ENCODE measurements around the gene ITGAL.

ITGAL gene

GRCh38 chr16:30551781-30552180 is 79.2 kb downstream of the ITGAL start:
- no peak for TF ChIP-seq LEF1 (IDR thresholded peaks at IDR 0.05; ENCODE audit: borderline replicate concordance)
- no peak for TF ChIP-seq SP1 (IDR thresholded peaks at IDR 0.05)
- TF ChIP-seq BHLHE40 (IDR thresholded peaks at IDR 0.05; ENCODE audit: borderline replicate concordance): no peak
- no peak for TF ChIP-seq PKNOX1 (IDR thresholded peaks at IDR 0.05)
- ChIA-PET CTCF (no interaction called here), POLR2A (interaction anchor here (1.1 to 4.0 kb wide), 3 partner anchors 16 to 27 kb away, joined by 4 to 15 read pairs (median 7); partner anchors contain the start of gene ZNF688)
- no peak for DNase-seq (ENCODE audit: extremely low spot score)

GRCh38 chr16:30552956-30553355 is 80.4 kb downstream of the ITGAL start:
- ChIA-PET POLR2A (interaction anchor here (3.5 kb wide), 1 partner anchor 18 kb away, joined by 24 read pairs; the partner anchor contains the start of gene ZNF747), CTCF (no interaction called here)
- no peak for TF ChIP-seq LEF1 (IDR thresholded peaks at IDR 0.05; ENCODE audit: borderline replicate concordance)
- no peak for TF ChIP-seq ARNT (IDR thresholded peaks at IDR 0.05)
- no peak for TF ChIP-seq TARDBP (IDR thresholded peaks at IDR 0.05)
- TF ChIP-seq FOXK2 (IDR thresholded peaks at IDR 0.05): no peak
- no peak for TF ChIP-seq BHLHE40 (IDR thresholded peaks at IDR 0.05; ENCODE audit: borderline replicate concordance)
- no peak for TF ChIP-seq SUZ12 (IDR thresholded peaks at IDR 0.05)
- no peak for TF ChIP-seq ELF4 (IDR thresholded peaks at IDR 0.05)
- TF ChIP-seq PKNOX1 (IDR thresholded peaks at IDR 0.05): no peak
- no peak for TF ChIP-seq NFRKB (IDR thresholded peaks at IDR 0.05)
- no peak for TF ChIP-seq L3MBTL2 (conservative IDR thresholded peaks at IDR 0.05)
- no peak for TF ChIP-seq FOXM1 (IDR thresholded peaks at IDR 0.05; ENCODE audit: borderline replicate concordance)
- TF ChIP-seq CTBP1 (IDR thresholded peaks at IDR 0.05; ENCODE audit: borderline replicate concordance): no peak
- TF ChIP-seq ZNF384 (IDR thresholded peaks at IDR 0.05): no peak
- TF ChIP-seq SP1 (IDR thresholded peaks at IDR 0.05): no peak
- TF ChIP-seq FOXA1 (IDR thresholded peaks at IDR 0.05): no peak
- DNase-seq (ENCODE audit: extremely low spot score): no peak

- ChIA-PET POLR2A (interaction anchor here (3.5 kb wide), 1 partner anchor 18 kb away, joined by 24 read pairs; the partner anchor contains the start of gene ZNF747), CTCF (no interaction called here)
- TF ChIP-seq NFRKB (IDR thresholded peaks at IDR 0.05) (no peak), LEF1 (IDR thresholded peaks at IDR 0.05; ENCODE audit: borderline replicate concordance) (no peak), SP1 (IDR thresholded peaks at IDR 0.05) (no peak), FOXK2 (IDR thresholded peaks at IDR 0.05) (no peak), L3MBTL2 (conservative IDR thresholded peaks at IDR 0.05) (no peak), PKNOX1 (IDR thresholded peaks at IDR 0.05) (no peak), ARNT (IDR thresholded peaks at IDR 0.05) (no peak), ZNF384 (IDR thresholded peaks at IDR 0.05) (no peak), SUZ12 (IDR thresholded peaks at IDR 0.05) (no peak), TARDBP (IDR thresholded peaks at IDR 0.05) (no peak), FOXA1 (IDR thresholded peaks at IDR 0.05) (no peak), ELF4 (IDR thresholded peaks at IDR 0.05) (no peak), CTBP1 (IDR thresholded peaks at IDR 0.05; ENCODE audit: borderline replicate concordance) (no peak), FOXM1 (IDR thresholded peaks at IDR 0.05; ENCODE audit: borderline replicate concordance) (no peak), HDGF (IDR thresholded peaks at IDR 0.05; ENCODE audit: borderline replicate concordance) (no peak), BHLHE40 (IDR thresholded peaks at IDR 0.05; ENCODE audit: borderline replicate concordance) (no peak)
Observed at GRCh38 chr16:30553393-30553899, 80.9 kb downstream of the ITGAL start.

GRCh38 chr16:30554557-30555314 is 82.2 kb downstream of the ITGAL start:
- TF ChIP-seq ELF4 (IDR thresholded peaks at IDR 0.05) (no peak), FOXM1 (IDR thresholded peaks at IDR 0.05; ENCODE audit: borderline replicate concordance) (no peak), ARNT (IDR thresholded peaks at IDR 0.05) (no peak), NFRKB (IDR thresholded peaks at IDR 0.05) (no peak), CTBP1 (IDR thresholded peaks at IDR 0.05; ENCODE audit: borderline replicate concordance) (no peak), L3MBTL2 (conservative IDR thresholded peaks at IDR 0.05) (no peak), HDGF (IDR thresholded peaks at IDR 0.05; ENCODE audit: borderline replicate concordance) (no peak), FOXK2 (IDR thresholded peaks at IDR 0.05) (no peak), ZNF384 (IDR thresholded peaks at IDR 0.05) (no peak), BHLHE40 (IDR thresholded peaks at IDR 0.05; ENCODE audit: borderline replicate concordance) (no peak), SUZ12 (IDR thresholded peaks at IDR 0.05) (no peak), PKNOX1 (IDR thresholded peaks at IDR 0.05) (no peak), LEF1 (IDR thresholded peaks at IDR 0.05; ENCODE audit: borderline replicate concordance) (no peak), TARDBP (IDR thresholded peaks at IDR 0.05) (no peak), FOXA1 (IDR thresholded peaks at IDR 0.05) (no peak), SP1 (IDR thresholded peaks at IDR 0.05) (no peak)
- no peak for DNase-seq (ENCODE audit: extremely low spot score)
- POLR2A ChIA-PET: interaction anchor here (1.0 to 3.5 kb wide), 5 partner anchors 11 to 54 kb away, joined by 4 to 24 read pairs (median 5); partner anchors contain the start of genes ZNF688 and ZNF747
- CTCF ChIA-PET: interaction anchor here (1.2 kb wide), 1 partner anchor 19 kb away, joined by 5 read pairs; no protein-coding TSS in a partner anchor

More at GRCh38 chr16:30553393-30553899, 80.9 kb downstream of the ITGAL start:
- DNase-seq (ENCODE audit: extremely low spot score): no peak
